Kidney epithelial cell (primary cell): ENCODE measurements around the gene PGAP1. TPM values are rescaled to one million over a fixed set of nuclear protein-coding genes. Genes with fewer than 3 reads are reported as not detected.
A peak's percentile ranks its signal among the peaks of the same experiment; 100 is the strongest.

ENCODE experiments used
- DNase-seq: peaks from one replicate; pipeline ENCODE4 v3.0.0-alpha.2; 2010; ENCODE audit warnings: low read depth
- H3K27me3 ChIP-seq: 2 replicates; pipeline ENCODE4 v1.6.0; 2011; ENCODE audit warnings: low read length; ENCODE audit not compliant: control insufficient read depth, insufficient read depth
- H3K36me3 ChIP-seq: 2 replicates; pipeline ENCODE4 v1.5.1; 2011; ENCODE audit warnings: low read length; ENCODE audit not compliant: control insufficient read depth, insufficient read depth
- H3K4me3 ChIP-seq: 2 replicates; pipeline ENCODE4 v1.5.1; 2011; ENCODE audit warnings: low read depth, mild to moderate bottlenecking, control low read depth, low read length
- total RNA-seq: library from RNA; depleted of rRNA; stranded (reverse); fragments of >200 nt; gene quantifications from 2 replicates; pipeline ENCODE4 v1.2.3, GENCODE V29; 2015
- TF ChIP-seq, protein P1 (sequence below): IDR thresholded peaks from 2 replicates; pipeline ENCODE4 v1.5.1; 2011; ENCODE audit warnings: mild to moderate bottlenecking, moderate library complexity, low read length, control low read depth, inconsistent platforms; ENCODE audit not compliant: insufficient read depth, poor library complexity, severe bottlenecking

The PGAP1 gene
- total RNA-seq, 1 donor from 2014 or later = 5.3 TPM

DNA sequence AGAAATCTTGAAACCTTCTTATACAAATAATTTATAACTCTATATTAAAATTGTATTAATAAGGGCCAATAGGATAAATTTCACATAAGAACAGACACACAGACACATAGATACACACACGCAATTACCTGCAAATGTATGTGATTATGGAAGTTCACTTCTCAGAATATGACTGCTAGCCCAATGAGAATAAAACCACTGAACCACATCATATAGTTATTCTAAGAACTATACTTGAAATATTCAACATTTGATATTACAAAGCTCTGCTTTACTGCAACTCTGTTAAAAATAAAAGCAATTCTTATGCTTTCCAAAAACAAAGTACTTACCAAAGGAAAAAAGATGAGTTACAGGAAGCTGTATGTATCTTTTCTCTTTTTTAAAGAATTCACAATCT lies 51.1 kb downstream of the PGAP1 start:
- no peak for DNase-seq
- Histone ChIP-seq H3K4me3 (no peak overlapping the region), H3K36me3 (no peaks in the 10 kb centered on the region), H3K27me3 (no peaks in the 10 kb centered on the region)
- TF ChIP-seq, protein P1, sequence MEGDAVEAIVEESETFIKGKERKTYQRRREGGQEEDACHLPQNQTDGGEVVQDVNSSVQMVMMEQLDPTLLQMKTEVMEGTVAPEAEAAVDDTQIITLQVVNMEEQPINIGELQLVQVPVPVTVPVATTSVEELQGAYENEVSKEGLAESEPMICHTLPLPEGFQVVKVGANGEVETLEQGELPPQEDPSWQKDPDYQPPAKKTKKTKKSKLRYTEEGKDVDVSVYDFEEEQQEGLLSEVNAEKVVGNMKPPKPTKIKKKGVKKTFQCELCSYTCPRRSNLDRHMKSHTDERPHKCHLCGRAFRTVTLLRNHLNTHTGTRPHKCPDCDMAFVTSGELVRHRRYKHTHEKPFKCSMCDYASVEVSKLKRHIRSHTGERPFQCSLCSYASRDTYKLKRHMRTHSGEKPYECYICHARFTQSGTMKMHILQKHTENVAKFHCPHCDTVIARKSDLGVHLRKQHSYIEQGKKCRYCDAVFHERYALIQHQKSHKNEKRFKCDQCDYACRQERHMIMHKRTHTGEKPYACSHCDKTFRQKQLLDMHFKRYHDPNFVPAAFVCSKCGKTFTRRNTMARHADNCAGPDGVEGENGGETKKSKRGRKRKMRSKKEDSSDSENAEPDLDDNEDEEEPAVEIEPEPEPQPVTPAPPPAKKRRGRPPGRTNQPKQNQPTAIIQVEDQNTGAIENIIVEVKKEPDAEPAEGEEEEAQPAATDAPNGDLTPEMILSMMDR = no peak

DNA sequence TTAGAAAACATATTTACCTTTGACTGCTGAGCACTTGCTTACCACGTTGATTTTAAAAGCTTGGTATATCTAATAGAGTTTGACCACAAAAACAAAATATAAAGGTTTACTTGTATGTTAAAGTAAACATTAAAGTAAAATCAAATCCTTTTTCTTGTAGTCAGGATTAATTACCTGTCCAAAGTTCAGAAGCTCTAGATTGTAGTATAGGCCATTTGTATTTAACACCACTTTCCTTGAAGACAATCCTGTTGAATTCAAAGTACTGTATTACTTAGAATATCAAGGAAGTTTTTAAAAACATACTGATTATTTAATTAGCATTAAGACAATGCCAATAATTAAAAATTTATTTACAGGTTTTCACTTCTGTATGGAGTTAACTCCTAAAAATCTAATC lies 53.0 kb downstream of the PGAP1 start:
- H3K36me3 ChIP-seq = no peaks in the 10 kb centered on the region

DNA sequence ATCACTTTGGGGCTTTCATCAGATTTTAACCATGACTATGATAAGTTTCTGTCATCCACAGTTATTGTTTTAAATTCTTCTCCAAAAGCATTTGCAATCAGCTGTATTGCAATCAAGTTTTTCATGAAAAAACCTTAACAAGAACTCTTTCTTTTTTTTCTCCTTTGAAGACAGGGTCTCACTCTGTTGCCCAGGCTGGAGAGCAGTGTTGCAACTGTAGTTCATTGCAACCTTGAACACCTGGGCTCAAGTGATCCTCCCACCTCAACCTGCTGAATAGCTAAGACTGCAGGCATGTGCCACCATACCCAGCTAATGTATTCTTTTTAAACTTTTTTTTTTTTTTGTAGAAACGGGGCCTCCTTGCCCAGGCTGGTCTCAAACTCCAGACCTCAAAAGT lies 71.9 kb downstream of the PGAP1 start:
- Histone ChIP-seq H3K4me3 (no peak overlapping the region), H3K36me3 (no peaks in the 10 kb centered on the region), H3K27me3 (no peaks in the 10 kb centered on the region)
- TF ChIP-seq, protein P1 = no peak
- DNase-seq = no peak

More for the DNA sequence above, 53.0 kb downstream of the PGAP1 start:
- no peak for DNase-seq
- H3K4me3 ChIP-seq = no peak overlapping the region
- TF ChIP-seq, protein P1 = no peak
- no peaks in the 10 kb centered on the region for H3K27me3 ChIP-seq

DNA sequence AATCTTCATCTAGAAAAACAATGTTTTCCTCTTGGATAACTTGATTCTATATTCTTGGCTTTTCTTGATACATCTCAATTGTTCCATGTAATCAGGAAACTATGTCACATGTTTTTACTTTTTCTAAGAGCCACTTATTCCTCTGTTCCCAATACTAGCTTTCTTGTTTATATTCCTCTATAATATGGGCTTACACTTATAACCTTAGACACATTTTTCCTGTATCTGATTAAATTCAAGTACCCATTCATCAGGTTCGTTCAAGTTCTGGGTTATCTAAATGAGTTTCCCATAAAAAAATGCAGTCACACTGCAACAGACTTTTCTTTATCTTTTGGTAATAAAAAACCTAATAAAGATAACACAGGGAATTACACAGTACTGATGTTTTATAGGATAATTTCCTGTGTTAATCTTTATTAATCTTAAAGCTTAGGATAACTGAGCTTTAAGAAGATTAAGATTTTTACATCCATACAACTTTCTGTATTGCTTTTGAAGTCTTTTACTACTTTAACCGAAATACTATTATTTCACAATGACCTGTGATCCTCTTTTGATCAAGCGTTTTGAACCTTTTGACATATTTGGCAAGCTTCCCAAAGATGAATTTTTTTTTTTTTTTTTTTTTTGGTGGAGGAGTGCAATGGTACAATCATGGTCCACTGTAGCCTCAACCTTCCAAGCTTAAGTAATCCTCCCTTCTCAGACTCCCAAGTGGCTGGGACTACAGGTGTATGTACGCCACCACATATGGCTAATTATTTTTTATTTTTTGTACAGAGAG lies 73.0 kb downstream of the PGAP1 start:
- H3K4me3 ChIP-seq = no peak overlapping the region

DNA sequence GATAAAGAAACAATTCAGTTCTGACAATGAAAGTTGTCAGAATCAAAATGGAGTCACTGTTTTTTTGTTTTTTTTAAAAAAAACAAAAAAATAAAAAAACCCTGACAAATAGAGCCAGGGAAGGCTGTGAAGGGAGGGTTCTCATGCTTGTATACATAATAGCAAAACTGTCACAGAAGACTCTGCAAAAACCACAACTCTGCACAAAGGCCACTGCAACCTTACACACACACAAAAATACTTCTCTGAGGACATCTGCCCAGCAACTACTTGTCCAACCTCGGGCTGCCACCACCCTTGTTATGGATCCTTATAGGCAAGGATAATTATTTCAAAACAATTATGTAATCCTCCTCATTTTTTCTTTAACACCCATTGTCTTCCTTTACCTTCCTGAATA lies 75.4 kb downstream of the PGAP1 start:
- DNase-seq = no peak
- no peak overlapping the region for H3K4me3 ChIP-seq
- H3K36me3 ChIP-seq = no peaks in the 10 kb centered on the region
- TF ChIP-seq, protein P1 = no peak
- no peaks in the 10 kb centered on the region for H3K27me3 ChIP-seq

More for the DNA sequence above, 73.0 kb downstream of the PGAP1 start:
- TF ChIP-seq, protein P1 = no peak
- no peaks in the 10 kb centered on the region for H3K27me3 ChIP-seq
- no peaks in the 10 kb centered on the region for H3K36me3 ChIP-seq
- DNase-seq = no peak

DNA sequence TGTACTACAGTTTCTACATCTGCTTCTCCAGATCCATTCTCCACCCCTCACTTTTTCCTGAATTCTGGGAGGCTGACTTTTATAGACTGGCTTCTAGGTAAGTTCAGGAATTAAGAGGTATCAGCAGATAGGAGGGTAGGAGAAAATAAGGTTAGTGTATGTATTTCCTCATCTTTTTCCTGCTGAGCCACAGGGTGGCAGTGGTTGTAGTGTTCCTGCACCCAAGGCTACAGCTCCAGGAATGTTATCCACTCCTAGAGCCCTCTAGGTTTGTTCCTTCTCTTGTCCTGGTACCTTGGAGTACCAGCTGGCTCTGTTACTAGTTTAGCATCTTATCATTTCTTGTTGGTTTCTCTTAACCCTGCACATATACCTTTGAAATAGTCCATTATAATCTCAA lies 76.6 kb downstream of the PGAP1 start:
- TF ChIP-seq, protein P1 = peak; percentile 34
- no peaks in the 10 kb centered on the region for H3K27me3 ChIP-seq
- peak; percentile 2 for DNase-seq
- H3K36me3 ChIP-seq = no peaks in the 10 kb centered on the region
- H3K4me3 ChIP-seq = no peak overlapping the region
